GM23338 (cell line): Measurements from ENCODE around the gene TMEM208. TPM values are rescaled to one million over a fixed set of nuclear protein-coding genes. Genes with fewer than 3 reads are reported as not detected.

Experiments used
- CREB1 ChIP-seq: fragments of 250-450 bp; sonication (Bioruptor Pico); IDR thresholded peaks from 2 replicates; pipeline ENCODE4 v1.5.0; 2020; ENCODE audit warnings: low read depth, mild to moderate bottlenecking, moderate library complexity
- CTCF ChIP-seq, 2 experiments: fragments of 200-600 bp in 1 of 2; sonication (generic) in 1 of 2; conservative IDR thresholded peaks; 2 replicates each; pipeline versions ENCODE4 v1.5.1 to v1.6.1; 2016 to 2017; ENCODE audit warnings: antibody characterized with exemption in 2 of 2, low read depth in 2 of 2, mild to moderate bottlenecking in 2 of 2, moderate library complexity in 1 of 2
- EZH2phosphoT487 ChIP-seq: fragments of 200-600 bp; sonication (generic); IDR thresholded peaks from one replicate; pipeline ENCODE4 v1.8.1; 2018; ENCODE audit warnings: antibody characterized with exemption; ENCODE audit not compliant: unreplicated experiment
- REST ChIP-seq: IDR thresholded peaks from one replicate; pipeline ENCODE4 v1.6.1; 2018; ENCODE audit warnings: antibody characterized with exemption; ENCODE audit not compliant: unreplicated experiment
- ZNF462 ChIP-seq: fragments of 250-450 bp; sonication (Bioruptor Pico); IDR thresholded peaks from 2 replicates; pipeline ENCODE4 v1.5.0; 2020; ENCODE audit warnings: mild to moderate bottlenecking, moderate library complexity
- polyA plus RNA-seq: library from polyadenylated mRNA; unstranded; fragments of >200 nt; fragmentation: Nextera tagmentation; extraction: Ambion mirVana; gene quantifications from 2 replicates; pipeline ENCODE4 v1.2.1, GENCODE V29; 2016
- total RNA-seq: library from RNA; depleted of rRNA; stranded (reverse); fragments of >200 nt; shearing (Covaris generic); gene quantifications from 2 replicates; pipeline ENCODE4 v1.2.3, GENCODE V29; 2014

The TMEM208 gene
- total and polyA plus RNA-seq, 2 experiments from 2014 or later = 23.2 to 82.3 TPM

GRCh38 chr16:67257486-67258160 lies 30.7 kb downstream of the TMEM208 start (continued):
- TF ChIP-seq ZNF462 (no peak), CTCF (conservative IDR thresholded peaks at IDR 0.05; ENCODE audit: low read depth in 2 of 2) (no peak), CREB1 (CRISPR knock-in tag) (no peak), EZH2phosphoT487 (no peak), REST (no peak)
